Panc1 (cell line): ENCODE data around the gene MYH7B.

Source experiments
- POLR2AphosphoS5 ChIP-seq: IDR thresholded peaks from 2 replicates; pipeline ENCODE4 v1.6.1; 2012; ENCODE audit warnings: mild to moderate bottlenecking, low read depth, low read length, moderate library complexity
- SIN3A ChIP-seq: IDR thresholded peaks from 2 replicates; pipeline ENCODE4 v1.6.1; 2012; ENCODE audit warnings: low read depth, mild to moderate bottlenecking, low read length, moderate library complexity, borderline replicate concordance; ENCODE audit not compliant: insufficient read depth
- TCF7L2 ChIP-seq: IDR thresholded peaks from 2 replicates; pipeline ENCODE4 v1.6.1; 2011; ENCODE audit warnings: mild to moderate bottlenecking, low read depth, low read length, inconsistent platforms
- TF ChIP-seq, protein P1 (sequence below): fragments of 450-650 bp; IDR thresholded peaks from 2 replicates; pipeline ENCODE4 v1.5.1; 2017; ENCODE audit warnings: mild to moderate bottlenecking
- TF ChIP-seq, protein P2 (sequence below), 2 experiments: IDR thresholded peaks; 2 replicates each; pipeline ENCODE4 v1.6.1; 2011 to 2012; ENCODE audit warnings: low read depth in 2 of 2, control low read depth in 1 of 2, low read length in 1 of 2, mild to moderate bottlenecking in 1 of 2, moderate library complexity in 1 of 2; ENCODE audit not compliant: insufficient read depth in 1 of 2

DNA sequence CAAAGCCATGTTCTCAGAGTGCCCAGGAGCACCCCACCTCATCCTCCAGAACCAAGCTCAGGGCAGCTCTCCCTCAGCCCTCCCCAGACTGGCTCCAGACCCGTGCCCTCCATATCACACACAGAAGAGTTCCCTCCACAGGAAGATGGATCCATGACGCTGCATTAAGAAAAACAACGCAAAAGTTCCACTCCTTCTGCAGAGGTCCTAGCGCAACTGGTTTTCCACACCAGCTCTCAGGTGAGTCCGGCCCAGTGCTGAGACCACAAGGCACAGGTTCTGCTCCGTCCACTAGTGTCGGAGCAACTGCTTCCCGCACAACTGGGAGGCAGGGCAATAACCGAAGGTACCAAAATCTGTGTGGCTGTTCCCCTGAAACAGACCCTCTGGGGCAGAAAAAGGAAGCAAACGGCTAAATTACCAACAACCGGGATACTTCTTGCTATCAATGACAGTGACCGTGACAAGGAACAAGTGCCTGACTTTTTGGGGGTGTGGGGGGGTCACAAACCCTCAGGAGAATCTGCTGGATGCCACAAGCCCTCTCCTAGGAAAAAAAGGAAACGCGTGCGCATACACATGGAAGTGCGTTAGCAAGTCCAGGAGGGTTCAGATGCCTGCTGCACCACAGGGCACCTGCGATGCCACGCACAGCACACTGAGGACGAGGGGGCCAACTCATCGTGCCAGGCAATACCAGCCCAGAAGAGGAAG lies 49.2 kb downstream of the MYH7B start:
- TF ChIP-seq, protein P1, sequence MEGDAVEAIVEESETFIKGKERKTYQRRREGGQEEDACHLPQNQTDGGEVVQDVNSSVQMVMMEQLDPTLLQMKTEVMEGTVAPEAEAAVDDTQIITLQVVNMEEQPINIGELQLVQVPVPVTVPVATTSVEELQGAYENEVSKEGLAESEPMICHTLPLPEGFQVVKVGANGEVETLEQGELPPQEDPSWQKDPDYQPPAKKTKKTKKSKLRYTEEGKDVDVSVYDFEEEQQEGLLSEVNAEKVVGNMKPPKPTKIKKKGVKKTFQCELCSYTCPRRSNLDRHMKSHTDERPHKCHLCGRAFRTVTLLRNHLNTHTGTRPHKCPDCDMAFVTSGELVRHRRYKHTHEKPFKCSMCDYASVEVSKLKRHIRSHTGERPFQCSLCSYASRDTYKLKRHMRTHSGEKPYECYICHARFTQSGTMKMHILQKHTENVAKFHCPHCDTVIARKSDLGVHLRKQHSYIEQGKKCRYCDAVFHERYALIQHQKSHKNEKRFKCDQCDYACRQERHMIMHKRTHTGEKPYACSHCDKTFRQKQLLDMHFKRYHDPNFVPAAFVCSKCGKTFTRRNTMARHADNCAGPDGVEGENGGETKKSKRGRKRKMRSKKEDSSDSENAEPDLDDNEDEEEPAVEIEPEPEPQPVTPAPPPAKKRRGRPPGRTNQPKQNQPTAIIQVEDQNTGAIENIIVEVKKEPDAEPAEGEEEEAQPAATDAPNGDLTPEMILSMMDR = no peak
- TF ChIP-seq POLR2AphosphoS5 (no peak), SIN3A (no peak), TCF7L2 (no peak)
- TF ChIP-seq, protein P2, sequence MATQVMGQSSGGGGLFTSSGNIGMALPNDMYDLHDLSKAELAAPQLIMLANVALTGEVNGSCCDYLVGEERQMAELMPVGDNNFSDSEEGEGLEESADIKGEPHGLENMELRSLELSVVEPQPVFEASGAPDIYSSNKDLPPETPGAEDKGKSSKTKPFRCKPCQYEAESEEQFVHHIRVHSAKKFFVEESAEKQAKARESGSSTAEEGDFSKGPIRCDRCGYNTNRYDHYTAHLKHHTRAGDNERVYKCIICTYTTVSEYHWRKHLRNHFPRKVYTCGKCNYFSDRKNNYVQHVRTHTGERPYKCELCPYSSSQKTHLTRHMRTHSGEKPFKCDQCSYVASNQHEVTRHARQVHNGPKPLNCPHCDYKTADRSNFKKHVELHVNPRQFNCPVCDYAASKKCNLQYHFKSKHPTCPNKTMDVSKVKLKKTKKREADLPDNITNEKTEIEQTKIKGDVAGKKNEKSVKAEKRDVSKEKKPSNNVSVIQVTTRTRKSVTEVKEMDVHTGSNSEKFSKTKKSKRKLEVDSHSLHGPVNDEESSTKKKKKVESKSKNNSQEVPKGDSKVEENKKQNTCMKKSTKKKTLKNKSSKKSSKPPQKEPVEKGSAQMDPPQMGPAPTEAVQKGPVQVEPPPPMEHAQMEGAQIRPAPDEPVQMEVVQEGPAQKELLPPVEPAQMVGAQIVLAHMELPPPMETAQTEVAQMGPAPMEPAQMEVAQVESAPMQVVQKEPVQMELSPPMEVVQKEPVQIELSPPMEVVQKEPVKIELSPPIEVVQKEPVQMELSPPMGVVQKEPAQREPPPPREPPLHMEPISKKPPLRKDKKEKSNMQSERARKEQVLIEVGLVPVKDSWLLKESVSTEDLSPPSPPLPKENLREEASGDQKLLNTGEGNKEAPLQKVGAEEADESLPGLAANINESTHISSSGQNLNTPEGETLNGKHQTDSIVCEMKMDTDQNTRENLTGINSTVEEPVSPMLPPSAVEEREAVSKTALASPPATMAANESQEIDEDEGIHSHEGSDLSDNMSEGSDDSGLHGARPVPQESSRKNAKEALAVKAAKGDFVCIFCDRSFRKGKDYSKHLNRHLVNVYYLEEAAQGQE (IDR thresholded peaks at IDR 0.05; ENCODE audit: insufficient read depth in 1 of 2, low read depth in 2 of 2, low read length in 1 of 2) = no peak
